Endothelial cell of umbilical vein (primary cell): ENCODE data around the gene TANGO6. TPM values are rescaled to one million over a fixed set of nuclear protein-coding genes. Genes with fewer than 3 reads are reported as not detected.

ENCODE experiments used
- BruUV-seq: library from RNA; stranded (reverse); fragments of 400-500 nt; replicated peaks from 2 replicates; lab custom pipeline; 2021; lab: Mats Ljungman, UMichigan
- CTCF ChIA-PET: fragments of 300-600, 350-600 bp; sonication (Branson Sonifier 250); formaldehyde crosslinking; loops from one replicate; lab custom pipeline; 2021; ENCODE audit warnings: antibody characterized with exemption, inconsistent platforms; lab: Charles Lee
- POLR2A ChIA-PET: fragments of 300-600, 350-600 bp; sonication (Branson Sonifier 250); formaldehyde crosslinking; loops from one replicate; lab custom pipeline; 2021; ENCODE audit warnings: antibody characterized with exemption, inconsistent platforms; lab: Charles Lee
- DNase-seq: peaks from one replicate; pipeline ENCODE4 v3.0.0-alpha.2; 2011; ENCODE audit warnings: low read depth, low spot score
- FAIRE-seq: peaks from 2 replicates; lab custom pipeline; 2011; peaks lifted over from hg19 to GRCh38; lab: Jason Lieb, UNC
- H2AFZ ChIP-seq: 2 replicates; pipeline ENCODE4 v1.6.0; 2012; ENCODE audit warnings: low read depth, low read length, control low read depth, inconsistent platforms
- H3K27ac ChIP-seq: 2 replicates; pipeline ENCODE4 v1.5.1; 2011; ENCODE audit warnings: low read depth, mild to moderate bottlenecking, control low read depth, low read length, moderate library complexity; ENCODE audit not compliant: insufficient read depth
- H3K27me3 ChIP-seq, 2 experiments: 2 replicates each; pipeline versions ENCODE4 v1.6.0 to v1.6.1; 2011; ENCODE audit warnings: low read length in 2 of 2, mixed read lengths in 1 of 2; ENCODE audit not compliant: control insufficient read depth in 2 of 2, insufficient read depth in 2 of 2
- H3K36me3 ChIP-seq, 2 experiments: 2 replicates in 1 of 2; 3 replicates in 1 of 2; pipeline ENCODE4 v1.5.1; 2011; ENCODE audit warnings: low read length in 2 of 2, mild to moderate bottlenecking in 1 of 2, moderate library complexity in 1 of 2; ENCODE audit not compliant: control insufficient read depth in 2 of 2, insufficient read depth in 2 of 2; ENCODE audit errors: extremely low read depth in 1 of 2
- H3K4me1 ChIP-seq: 3 replicates; pipeline ENCODE4 v1.5.1; 2011; ENCODE audit warnings: mild to moderate bottlenecking, low read length; ENCODE audit not compliant: control insufficient read depth, insufficient read depth; ENCODE audit errors: extremely low read depth
- H3K4me2 ChIP-seq: 2 replicates; pipeline ENCODE4 v1.6.1; 2011; ENCODE audit warnings: low read length, control low read depth, mixed read lengths; ENCODE audit not compliant: insufficient read depth
- H3K4me3 ChIP-seq, 3 experiments: fragments of 200-600 bp in 1 of 3; sonication (generic), shearing (Covaris generic) in 1 of 3; replicated peaks in 1 of 3; 2 replicates each; pipeline ENCODE4 v1.5.1; 2011 to 2016; ENCODE audit warnings: control low read depth in 3 of 3, low read length in 3 of 3, mild to moderate bottlenecking in 2 of 3, inconsistent platforms in 1 of 3, low read depth in 1 of 3, moderate library complexity in 1 of 3; ENCODE audit not compliant: insufficient read depth in 1 of 3
- H3K79me2 ChIP-seq: 2 replicates; pipeline ENCODE4 v1.6.0; 2012; ENCODE audit warnings: low read length, inconsistent platforms; ENCODE audit not compliant: control insufficient read depth, insufficient read depth
- H3K9ac ChIP-seq: replicated peaks from 2 replicates; pipeline ENCODE3; 2011; ENCODE audit warnings: low read length, control low read depth; ENCODE audit not compliant: insufficient read depth; ENCODE audit errors: extremely low read depth
- H3K9me1 ChIP-seq: replicated peaks from 3 replicates; pipeline ENCODE4 v1.6.0; 2011; ENCODE audit warnings: mild to moderate bottlenecking, low read length; ENCODE audit not compliant: control insufficient read depth, insufficient read depth; ENCODE audit errors: extremely low read depth
- H3K9me3 ChIP-seq: replicated peaks from 2 replicates; pipeline ENCODE4 v1.5.1; 2012; ENCODE audit warnings: low read length, inconsistent platforms; ENCODE audit not compliant: control insufficient read depth, insufficient read depth
- H4K20me1 ChIP-seq: replicated peaks from 2 replicates; pipeline ENCODE3; 2011; ENCODE audit warnings: mild to moderate bottlenecking, low read length; ENCODE audit not compliant: control insufficient read depth, insufficient read depth; ENCODE audit errors: extremely low read depth
- EZH2 ChIP-seq: IDR thresholded peaks from 2 replicates; pipeline ENCODE4 v1.6.1; 2012; ENCODE audit warnings: borderline replicate concordance, low read depth, mild to moderate bottlenecking, moderate library complexity, low read length, inconsistent platforms; ENCODE audit not compliant: severe bottlenecking
- FOS ChIP-seq: IDR thresholded peaks from 2 replicates; pipeline ENCODE4 v1.6.1; 2011; ENCODE audit warnings: mild to moderate bottlenecking, low read length, moderate library complexity, borderline replicate concordance; ENCODE audit not compliant: insufficient read depth
- GATA2 ChIP-seq: IDR thresholded peaks from 2 replicates; pipeline ENCODE4 v1.7.0; 2011; ENCODE audit warnings: low read depth, mild to moderate bottlenecking, moderate library complexity, mixed read lengths, low read length; ENCODE audit not compliant: insufficient read length, insufficient read depth
- JUN ChIP-seq: IDR thresholded peaks from 2 replicates; pipeline ENCODE4 v1.6.1; 2011; ENCODE audit warnings: borderline replicate concordance, low read depth; ENCODE audit not compliant: insufficient read length, insufficient read depth
- MYC ChIP-seq: IDR thresholded peaks from one replicate; pipeline ENCODE4 v1.6.1; 2011; ENCODE audit warnings: mild to moderate bottlenecking, low read depth, low read length
- POLR2A ChIP-seq: IDR thresholded peaks from 2 replicates; pipeline ENCODE4 v1.6.1; 2012; ENCODE audit warnings: low read depth, mild to moderate bottlenecking, control low read depth, low read length
- POLR2AphosphoS5 ChIP-seq: IDR thresholded peaks from 2 replicates; pipeline ENCODE4 v1.6.1; 2012; ENCODE audit warnings: low read depth, mild to moderate bottlenecking, control low read depth, low read length, moderate library complexity; ENCODE audit not compliant: insufficient read depth
- dilution Hi-C: fragments of 300-500 bp; cut with MboI; formaldehyde crosslinking; loops from one replicate; pipeline ENCODE4 v1.15.0; 2019; ENCODE audit warnings: low sequenced_read_pairs; ENCODE audit not compliant: extremely low pct_ligation_motif_present
- intact Hi-C: fragments of 100-400 bp; cut with micrococcal nuclease; formaldehyde crosslinking; loops from one replicate; pipeline ENCODE4 v1.10.0; 2022
- polyA plus RNA-seq, 4 experiments: library from polyadenylated mRNA; depleted of rRNA in 3 of 4; stranded (reverse) in 3 of 4; unstranded in 1 of 4; fragments of >200 nt; gene quantifications; 2 replicates each; pipeline versions ENCODE4 v1.2.1 to v1.2.3, GENCODE V29; 2011 to 2012; ENCODE audit warnings: missing spikeins in 1 of 4
- total RNA-seq: library from RNA; stranded (reverse); gene quantifications from 2 replicates; pipeline ENCODE4 v1.2.3, GENCODE V29; 2021
- TF ChIP-seq, protein P1 (sequence below), 2 donors: IDR thresholded peaks; 1 replicate in 1 of 2; 2 replicates in 1 of 2; pipeline ENCODE4 v1.5.1; 2011; ENCODE audit warnings: low read length in 2 of 2, mild to moderate bottlenecking in 2 of 2, moderate library complexity in 2 of 2, control low read depth in 1 of 2, inconsistent platforms in 1 of 2, low read depth in 1 of 2; ENCODE audit not compliant: insufficient read depth in 1 of 2; ENCODE audit errors: extremely low read depth in 1 of 2
- TF ChIP-seq, protein P2 (sequence below): IDR thresholded peaks from 2 replicates; pipeline ENCODE4 v1.6.1; 2011; ENCODE audit not compliant: insufficient read depth, insufficient read length

Gene TANGO6
- total and polyA plus RNA-seq, 2 donors (not counting 3 experiments of a cell fraction or from before 2014, with no cell fraction given): 6.7 to 21.2 TPM

DNA sequence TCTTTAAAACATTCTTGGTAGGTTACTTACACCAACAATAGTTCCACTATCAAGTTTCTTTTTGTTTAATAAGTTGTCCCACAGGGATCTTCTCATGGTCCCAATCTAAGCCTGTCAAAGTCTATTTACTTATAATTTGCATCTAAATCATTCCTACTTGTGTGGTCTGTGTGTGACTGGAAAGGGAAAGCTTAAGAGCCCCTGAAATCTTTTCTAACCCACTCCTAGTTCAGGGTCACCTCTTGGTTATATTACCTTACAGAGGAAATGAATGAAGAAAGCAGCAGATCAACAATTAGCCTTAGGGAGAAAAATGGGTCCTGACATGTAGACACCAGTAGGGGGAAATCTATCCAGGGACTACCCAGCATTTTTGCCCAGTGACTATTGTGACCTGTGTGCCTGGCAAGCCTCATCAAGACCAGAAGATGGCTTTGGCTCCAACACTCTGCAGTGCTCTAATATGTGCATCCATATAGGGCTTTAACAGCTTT lies 151.7 kb downstream of the TANGO6 start:
- Histone ChIP-seq H3K9ac (no peak overlapping the region), H4K20me1 (no peaks in the 10 kb centered on the region), H3K4me1 (peaks cover 40% of the 10 kb centered on the region), H3K9me3 (no peaks in the 10 kb centered on the region), H3K27me3 (no peaks in the 10 kb centered on the region), H3K4me3 (no peak overlapping the region), H3K36me3 (no peaks in the 10 kb centered on the region), H3K79me2 (no peaks in the 10 kb centered on the region), H3K27ac (peak overlapping the region; percentile 69), H3K9me1 (no peaks in the 10 kb centered on the region), H2AFZ (no peak overlapping the region), H3K4me2 (peak overlapping the region; percentile 12)
- no TSS peak for BruUV-seq
- FAIRE-seq (peak; percentile 63), DNase-seq (peak; percentile 53)
- TF ChIP-seq, protein P1, sequence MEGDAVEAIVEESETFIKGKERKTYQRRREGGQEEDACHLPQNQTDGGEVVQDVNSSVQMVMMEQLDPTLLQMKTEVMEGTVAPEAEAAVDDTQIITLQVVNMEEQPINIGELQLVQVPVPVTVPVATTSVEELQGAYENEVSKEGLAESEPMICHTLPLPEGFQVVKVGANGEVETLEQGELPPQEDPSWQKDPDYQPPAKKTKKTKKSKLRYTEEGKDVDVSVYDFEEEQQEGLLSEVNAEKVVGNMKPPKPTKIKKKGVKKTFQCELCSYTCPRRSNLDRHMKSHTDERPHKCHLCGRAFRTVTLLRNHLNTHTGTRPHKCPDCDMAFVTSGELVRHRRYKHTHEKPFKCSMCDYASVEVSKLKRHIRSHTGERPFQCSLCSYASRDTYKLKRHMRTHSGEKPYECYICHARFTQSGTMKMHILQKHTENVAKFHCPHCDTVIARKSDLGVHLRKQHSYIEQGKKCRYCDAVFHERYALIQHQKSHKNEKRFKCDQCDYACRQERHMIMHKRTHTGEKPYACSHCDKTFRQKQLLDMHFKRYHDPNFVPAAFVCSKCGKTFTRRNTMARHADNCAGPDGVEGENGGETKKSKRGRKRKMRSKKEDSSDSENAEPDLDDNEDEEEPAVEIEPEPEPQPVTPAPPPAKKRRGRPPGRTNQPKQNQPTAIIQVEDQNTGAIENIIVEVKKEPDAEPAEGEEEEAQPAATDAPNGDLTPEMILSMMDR (IDR thresholded peaks at IDR 0.05; ENCODE audit: extremely low read depth in 1 of 2, insufficient read depth in 1 of 2, low read depth in 1 of 2, low read length in 2 of 2): peak; percentile 34 to 48
- no peak for TF ChIP-seq JUN
- ChIA-PET POLR2A (no interaction called here), CTCF (interaction anchor here (1.5 to 3.2 kb wide), 3 partner anchors 111 to 148 kb away, joined by 3 to 17 read pairs (median 11); partner anchors contain the start of gene HAS3)
- dilution Hi-C loops (no loop called here), intact Hi-C loops (loop anchor here (1.0 kb wide), 3 partner anchors 45 to 129 kb away; no protein-coding TSS in a partner anchor)

DNA sequence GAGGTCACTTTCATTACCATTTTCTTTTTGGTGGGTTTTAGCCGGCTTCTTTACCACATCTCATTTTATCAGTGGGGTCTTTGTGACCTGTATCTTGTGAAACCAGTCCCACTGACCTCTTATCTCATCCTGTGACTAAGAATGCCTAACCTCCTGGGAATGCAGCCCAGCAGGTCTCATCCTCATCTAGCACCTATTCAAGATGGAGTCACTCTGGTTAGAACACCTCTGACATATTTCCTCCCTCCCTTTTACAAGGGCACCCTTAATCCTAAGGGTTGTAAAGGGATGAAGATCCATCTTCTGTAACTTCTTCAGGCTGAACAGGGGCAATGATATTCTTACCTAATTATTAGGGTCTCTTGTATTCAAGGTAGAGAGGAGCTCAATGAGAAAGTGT lies 154.2 kb downstream of the TANGO6 start:
- no peaks in the 10 kb centered on the region for H3K79me2 ChIP-seq
- dilution Hi-C loops: no loop called here
- no peaks in the 10 kb centered on the region for H3K36me3 ChIP-seq
- FAIRE-seq: no peak
- H2AFZ ChIP-seq: no peak overlapping the region
- no peak overlapping the region for H3K4me2 ChIP-seq
- ChIA-PET CTCF (no interaction called here), POLR2A (no interaction called here)
- H3K4me3 ChIP-seq: no peak overlapping the region
- DNase-seq: no peak
- intact Hi-C loops: no loop called here
- TF ChIP-seq POLR2A (no peak), JUN (no peak), POLR2AphosphoS5 (no peak), FOS (no peak), EZH2 (no peak), GATA2 (no peak), MYC (no peak)
- TF ChIP-seq, protein P2, sequence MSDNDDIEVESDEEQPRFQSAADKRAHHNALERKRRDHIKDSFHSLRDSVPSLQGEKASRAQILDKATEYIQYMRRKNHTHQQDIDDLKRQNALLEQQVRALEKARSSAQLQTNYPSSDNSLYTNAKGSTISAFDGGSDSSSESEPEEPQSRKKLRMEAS: no peak
- TF ChIP-seq, protein P1 (IDR thresholded peaks at IDR 0.05; ENCODE audit: extremely low read depth in 1 of 2, insufficient read depth in 1 of 2, low read depth in 1 of 2, low read length in 2 of 2): no peak
- H3K9me3 ChIP-seq: no peaks in the 10 kb centered on the region
- no peak overlapping the region for H3K27ac ChIP-seq
- no peaks in the 10 kb centered on the region for H4K20me1 ChIP-seq
- no TSS peak for BruUV-seq
- H3K9me1 ChIP-seq: no peaks in the 10 kb centered on the region
- H3K4me1 ChIP-seq: peaks cover 30% of the 10 kb centered on the region
- H3K27me3 ChIP-seq: no peaks in the 10 kb centered on the region
- H3K9ac ChIP-seq: no peak overlapping the region
